HG03066 (cell line): ENCODE measurements around the gene APOC3.
"Not testable (repeated sequence)": the region's sequence is repeated elsewhere in the genome, so short reads cannot be mapped to it uniquely, and the experiment has no call there.

ENCODE experiments used
- ATAC-seq: cut with Tn5 transposase; IDR thresholded peaks from one replicate; pipeline ENCODE4 v1.9.1; 2021; ENCODE audit warnings: low read depth; ENCODE audit not compliant: unreplicated experiment

APOC3 gene

DNA sequence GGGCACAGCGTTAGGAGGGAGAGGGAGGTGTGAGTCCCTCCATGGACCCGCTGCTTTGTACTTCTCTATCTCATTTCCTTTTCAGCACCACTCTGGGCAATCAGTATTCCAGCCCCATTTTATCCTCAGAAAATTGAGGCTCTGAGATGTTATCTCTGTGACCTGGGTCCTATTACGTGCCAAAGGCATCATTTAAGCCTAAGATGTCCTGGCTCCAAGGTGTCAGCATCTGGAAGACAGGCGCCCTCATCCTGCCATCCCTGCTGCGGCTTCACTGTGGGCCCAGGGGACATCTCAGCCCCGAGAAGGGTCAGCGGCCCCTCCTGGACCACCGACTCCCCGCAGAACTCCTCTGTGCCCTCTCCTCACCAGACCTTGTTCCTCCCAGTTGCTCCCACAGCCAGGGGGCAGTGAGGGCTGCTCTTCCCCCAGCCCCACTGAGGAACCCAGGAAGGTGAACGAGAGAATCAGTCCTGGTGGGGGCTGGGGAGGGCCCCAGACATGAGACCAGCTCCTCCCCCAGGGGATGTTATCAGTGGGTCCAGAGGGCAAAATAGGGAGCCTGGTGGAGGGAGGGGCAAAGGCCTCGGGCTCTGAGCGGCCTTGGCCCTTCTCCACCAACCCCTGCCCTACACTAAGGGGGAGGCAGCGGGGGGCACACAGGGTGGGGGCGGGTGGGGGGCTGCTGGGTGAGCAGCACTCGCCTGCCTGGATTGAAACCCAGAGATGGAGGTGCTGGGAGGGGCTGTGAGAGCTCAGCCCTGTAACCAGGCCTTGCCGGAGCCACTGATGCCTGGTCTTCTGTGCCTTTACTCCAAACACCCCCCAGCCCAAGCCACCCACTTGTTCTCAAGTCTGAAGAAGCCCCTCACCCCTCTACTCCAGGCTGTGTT, 829 bp upstream of the APOC3 start:
- ATAC-seq, result no peak

DNA sequence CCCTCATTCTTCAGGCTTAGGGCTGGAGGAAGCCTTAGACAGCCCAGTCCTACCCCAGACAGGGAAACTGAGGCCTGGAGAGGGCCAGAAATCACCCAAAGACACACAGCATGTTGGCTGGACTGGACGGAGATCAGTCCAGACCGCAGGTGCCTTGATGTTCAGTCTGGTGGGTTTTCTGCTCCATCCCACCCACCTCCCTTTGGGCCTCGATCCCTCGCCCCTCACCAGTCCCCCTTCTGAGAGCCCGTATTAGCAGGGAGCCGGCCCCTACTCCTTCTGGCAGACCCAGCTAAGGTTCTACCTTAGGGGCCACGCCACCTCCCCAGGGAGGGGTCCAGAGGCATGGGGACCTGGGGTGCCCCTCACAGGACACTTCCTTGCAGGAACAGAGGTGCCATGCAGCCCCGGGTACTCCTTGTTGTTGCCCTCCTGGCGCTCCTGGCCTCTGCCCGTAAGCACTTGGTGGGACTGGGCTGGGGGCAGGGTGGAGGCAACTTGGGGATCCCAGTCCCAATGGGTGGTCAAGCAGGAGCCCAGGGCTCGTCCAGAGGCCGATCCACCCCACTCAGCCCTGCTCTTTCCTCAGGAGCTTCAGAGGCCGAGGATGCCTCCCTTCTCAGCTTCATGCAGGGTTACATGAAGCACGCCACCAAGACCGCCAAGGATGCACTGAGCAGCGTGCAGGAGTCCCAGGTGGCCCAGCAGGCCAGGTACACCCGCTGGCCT, 641 bp downstream of the APOC3 start:
- no peak for ATAC-seq

DNA sequence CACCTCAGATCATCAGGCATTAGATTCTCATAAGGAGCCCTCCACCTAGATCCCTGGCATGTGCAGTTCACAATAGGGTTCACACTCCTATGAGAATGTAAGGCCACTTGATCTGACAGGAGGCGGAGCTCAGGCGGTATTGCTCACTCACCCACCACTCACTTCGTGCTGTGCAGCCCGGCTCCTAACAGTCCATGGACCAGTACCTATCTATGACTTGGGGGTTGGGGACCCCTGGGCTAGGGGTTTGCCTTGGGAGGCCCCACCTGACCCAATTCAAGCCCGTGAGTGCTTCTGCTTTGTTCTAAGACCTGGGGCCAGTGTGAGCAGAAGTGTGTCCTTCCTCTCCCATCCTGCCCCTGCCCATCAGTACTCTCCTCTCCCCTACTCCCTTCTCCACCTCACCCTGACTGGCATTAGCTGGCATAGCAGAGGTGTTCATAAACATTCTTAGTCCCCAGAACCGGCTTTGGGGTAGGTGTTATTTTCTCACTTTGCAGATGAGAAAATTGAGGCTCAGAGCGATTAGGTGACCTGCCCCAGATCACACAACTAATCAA, 2.2 kb downstream of the APOC3 start:
- no peak for ATAC-seq

DNA sequence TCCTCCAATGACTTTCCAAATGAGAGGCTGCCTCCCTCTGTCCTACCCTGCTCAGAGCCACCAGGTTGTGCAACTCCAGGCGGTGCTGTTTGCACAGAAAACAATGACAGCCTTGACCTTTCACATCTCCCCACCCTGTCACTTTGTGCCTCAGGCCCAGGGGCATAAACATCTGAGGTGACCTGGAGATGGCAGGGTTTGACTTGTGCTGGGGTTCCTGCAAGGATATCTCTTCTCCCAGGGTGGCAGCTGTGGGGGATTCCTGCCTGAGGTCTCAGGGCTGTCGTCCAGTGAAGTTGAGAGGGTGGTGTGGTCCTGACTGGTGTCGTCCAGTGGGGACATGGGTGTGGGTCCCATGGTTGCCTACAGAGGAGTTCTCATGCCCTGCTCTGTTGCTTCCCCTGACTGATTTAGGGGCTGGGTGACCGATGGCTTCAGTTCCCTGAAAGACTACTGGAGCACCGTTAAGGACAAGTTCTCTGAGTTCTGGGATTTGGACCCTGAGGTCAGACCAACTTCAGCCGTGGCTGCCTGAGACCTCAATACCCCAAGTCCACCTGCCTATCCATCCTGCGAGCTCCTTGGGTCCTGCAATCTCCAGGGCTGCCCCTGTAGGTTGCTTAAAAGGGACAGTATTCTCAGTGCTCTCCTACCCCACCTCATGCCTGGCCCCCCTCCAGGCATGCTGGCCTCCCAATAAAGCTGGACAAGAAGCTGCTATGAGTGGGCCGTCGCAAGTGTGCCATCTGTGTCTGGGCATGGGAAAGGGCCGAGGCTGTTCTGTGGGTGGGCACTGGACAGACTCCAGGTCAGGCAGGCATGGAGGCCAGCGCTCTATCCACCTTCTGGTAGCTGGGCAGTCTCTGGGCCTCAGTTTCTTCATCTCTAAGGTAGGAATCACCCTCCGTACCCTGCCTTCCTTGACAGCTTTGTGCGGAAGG, 2.9 kb downstream of the APOC3 start:
- no peak for ATAC-seq

DNA sequence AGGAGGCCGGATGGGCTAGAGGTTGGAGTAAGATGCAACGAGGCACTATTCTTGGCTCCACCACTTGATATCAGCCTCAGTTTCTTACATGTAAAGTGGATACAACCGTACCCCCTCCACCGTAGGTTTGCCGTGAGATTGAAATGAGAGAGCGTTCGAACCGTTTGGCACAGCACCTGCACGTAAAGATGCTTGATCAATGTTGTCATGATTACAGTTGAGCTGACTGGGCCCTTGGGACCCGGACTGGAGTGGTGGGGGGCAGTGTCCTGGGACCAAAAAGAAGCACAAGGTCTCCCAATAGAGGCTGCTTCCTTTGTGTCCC, 3.7 kb downstream of the APOC3 start:
- ATAC-seq, result no peak

DNA sequence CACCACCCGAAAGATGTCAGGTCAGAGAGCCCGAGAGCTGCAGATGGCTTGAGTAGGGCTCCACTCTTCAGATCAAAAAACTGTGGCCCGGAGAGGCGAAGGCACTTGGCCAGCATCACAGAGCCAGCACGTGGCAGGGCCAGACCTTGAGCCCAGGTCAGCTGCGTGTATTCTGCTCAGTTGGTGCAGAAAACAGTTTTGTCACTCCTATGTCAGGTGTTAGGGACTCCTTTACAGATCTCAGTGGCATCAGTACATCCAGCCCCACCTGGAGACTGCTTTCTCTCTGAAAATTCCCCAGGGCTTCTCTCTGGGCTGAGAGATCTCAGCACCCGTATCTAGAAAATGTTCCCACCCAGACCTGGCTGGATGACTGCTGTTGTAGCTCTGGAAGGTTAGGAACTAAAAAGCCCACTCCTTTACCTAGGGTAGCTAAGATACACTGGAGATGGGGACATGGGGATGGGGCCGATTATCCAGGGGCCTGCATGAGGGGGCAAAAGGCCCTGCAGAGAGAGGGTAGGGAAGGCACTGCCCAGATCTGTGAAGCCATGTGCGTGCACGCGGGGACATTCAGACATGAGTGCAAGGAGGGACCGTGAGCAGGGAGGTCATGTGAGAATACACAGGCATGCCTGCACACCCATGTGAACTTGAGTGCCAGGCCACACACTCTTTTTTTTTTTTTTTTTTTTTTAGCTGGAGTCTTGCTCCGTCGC, 4.3 kb downstream of the APOC3 start:
- ATAC-seq, result no peak

DNA sequence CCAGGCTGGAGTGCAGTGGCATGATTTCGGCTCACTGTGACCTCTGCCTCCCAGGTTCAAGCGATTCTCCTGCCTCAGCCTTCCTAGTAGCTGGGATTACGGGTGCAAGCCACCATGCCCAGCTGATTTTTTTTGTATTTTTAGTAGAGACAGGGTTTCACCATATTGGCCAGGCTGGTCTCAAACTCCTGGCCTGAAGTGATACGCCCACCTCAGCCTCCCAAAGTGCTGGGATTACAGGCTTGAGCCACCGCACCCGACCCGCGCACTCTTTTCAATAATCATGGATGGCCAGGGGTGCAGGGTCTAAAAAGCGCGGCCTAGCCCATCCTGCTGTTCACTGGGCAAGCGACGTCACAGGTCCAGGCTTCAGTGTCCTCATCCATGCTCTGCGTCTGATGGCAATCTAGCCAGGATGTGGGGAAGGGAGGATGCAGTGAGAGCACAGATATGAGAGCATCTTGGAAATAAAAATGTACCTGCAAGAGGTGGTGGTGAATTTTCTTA, 4.9 kb downstream of the APOC3 start:
- ATAC-seq, result not testable (repeated sequence)

DNA sequence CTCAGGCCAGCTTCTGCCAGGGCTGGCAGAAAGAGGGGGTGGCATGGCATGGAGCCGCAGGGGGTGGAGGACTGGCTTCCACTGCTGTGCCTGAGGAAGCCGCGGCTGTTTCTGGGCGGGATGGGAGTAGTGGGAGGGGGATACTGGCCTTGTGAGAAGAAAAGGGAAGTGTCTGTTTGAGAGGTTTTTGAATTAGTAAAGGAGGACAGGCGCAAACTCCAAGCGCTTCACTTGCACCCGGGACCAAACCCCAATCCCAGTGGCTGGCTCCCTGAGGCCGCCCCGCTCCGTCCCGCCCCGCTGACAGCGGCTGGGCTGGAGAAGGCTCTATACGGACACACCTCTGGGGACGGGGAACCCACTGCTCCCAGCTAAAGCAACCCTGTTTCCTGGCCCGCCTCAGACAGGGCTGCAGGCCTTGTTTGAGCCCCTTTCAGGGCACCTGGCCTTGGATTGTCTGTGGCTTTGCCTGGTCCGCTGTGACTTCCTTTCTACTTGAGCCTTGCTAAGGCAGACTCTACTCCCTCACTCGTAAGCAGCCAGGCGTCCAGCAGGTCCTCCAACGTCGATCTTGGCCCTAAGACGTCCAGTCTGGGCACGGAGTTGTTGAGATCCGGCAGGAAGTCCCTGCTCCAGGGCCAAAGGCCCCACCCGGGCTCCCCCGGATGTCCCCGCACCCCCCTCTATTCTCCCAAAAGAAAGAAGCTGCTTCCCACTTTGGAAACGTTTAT, 5.5 kb downstream of the APOC3 start:
- ATAC-seq, result peak; percentile 34

DNA sequence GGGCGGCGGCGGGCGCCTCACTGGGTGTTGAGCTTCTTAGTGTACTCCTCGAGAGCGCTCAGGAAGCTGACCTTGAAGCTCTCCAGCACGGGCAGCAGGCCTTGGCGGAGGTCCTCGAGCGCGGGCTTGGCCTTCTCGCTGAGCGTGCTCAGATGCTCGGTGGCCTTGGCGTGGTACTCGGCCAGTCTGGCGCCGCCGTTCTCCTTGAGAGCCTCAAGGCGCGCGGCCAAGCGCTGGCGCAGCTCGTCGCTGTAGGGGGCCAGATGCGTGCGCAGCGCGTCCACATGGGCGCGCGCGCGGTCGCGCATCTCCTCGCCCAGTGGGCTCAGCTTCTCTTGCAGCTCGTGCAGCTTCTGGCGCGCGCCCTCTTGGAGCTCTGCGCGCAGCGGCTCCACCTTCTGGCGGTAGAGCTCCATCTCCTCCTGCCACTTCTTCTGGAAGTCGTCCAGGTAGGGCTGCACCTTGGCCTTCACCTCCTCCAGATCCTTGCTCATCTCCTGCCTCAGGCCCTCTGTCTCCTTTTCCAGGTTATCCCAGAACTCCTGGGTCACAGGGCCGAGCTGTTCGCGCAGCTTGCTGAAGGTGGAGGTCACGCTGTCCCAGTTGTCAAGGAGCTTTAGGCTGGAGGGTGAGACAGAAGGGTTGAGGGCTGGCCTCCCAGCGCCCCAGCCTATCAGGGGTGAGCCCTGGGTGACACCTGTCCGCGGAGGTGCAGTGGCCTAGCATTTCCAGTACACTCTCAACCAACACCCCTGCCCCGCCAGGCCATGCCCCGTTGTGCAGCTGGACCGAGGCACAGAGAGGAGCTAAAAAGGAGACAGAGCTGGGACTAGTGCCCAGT, 6.3 kb downstream of the APOC3 start:
- peak; percentile 84 for ATAC-seq

DNA sequence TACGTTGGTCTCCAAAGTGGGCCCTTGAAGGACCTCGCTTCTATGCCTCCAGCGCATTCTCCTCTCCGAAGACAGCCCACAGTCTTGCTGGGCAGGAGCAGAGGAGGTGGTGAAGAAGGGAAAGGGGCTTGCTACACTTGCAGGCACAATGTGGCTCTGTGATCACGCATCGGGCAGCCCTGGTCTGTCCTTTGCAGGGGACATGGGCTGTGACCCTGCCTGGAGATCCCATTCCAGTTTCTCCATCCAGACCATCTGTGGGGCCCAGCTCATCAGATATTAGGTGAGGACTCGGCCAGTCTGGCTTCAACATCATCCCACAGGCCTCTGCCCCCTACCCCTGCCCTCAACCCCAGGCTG, 6.9 kb downstream of the APOC3 start:
- no peak for ATAC-seq

DNA sequence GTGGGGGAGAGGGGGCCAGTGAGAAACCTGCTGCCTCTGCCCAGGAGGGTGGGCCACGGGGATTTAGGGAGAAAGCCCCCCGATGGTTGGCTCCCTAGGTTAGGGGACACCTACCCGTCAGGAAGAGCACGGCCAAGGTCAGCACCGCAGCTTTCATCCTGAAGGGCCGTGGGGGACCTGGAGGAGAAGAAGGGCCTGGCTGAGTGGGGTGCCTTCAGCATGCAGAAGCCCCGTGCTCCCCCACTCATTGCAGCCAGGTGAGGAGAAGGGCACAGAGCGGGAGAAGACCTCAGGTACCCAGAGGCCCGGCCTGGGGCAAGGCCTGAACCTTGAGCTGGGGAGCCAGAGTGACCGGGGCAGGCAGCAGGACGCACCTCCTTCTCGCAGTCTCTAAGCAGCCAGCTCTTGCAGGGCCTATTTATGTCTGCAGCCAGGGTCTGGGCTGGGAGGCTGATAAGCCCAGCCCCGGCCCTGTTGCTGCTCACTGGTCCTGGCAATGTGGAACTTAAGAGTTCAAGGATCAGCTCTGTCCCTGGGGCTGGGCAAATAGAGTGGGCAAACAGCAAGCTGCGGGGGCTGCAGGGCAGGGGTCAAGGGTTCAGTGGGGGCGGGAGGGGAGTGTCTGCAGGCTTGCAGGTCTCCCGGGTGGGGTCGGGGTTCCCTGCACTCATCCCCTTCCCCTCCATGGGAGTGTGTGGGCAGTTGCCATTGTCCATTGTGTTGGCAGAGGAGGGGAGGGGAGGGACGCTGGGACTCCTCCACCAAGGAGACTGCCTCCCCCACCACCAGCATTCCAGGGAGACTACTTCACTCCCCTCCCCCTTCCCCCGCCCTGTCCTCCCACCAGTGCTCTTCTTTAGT, 7.8 kb downstream of the APOC3 start, which contains the start of gene APOA1:
APOA1 (minus strand) TSS at position 392 of the 861 bp plus-strand sequence; CDS start at position 157, 235 bp downstream.
- no peak for ATAC-seq

DNA sequence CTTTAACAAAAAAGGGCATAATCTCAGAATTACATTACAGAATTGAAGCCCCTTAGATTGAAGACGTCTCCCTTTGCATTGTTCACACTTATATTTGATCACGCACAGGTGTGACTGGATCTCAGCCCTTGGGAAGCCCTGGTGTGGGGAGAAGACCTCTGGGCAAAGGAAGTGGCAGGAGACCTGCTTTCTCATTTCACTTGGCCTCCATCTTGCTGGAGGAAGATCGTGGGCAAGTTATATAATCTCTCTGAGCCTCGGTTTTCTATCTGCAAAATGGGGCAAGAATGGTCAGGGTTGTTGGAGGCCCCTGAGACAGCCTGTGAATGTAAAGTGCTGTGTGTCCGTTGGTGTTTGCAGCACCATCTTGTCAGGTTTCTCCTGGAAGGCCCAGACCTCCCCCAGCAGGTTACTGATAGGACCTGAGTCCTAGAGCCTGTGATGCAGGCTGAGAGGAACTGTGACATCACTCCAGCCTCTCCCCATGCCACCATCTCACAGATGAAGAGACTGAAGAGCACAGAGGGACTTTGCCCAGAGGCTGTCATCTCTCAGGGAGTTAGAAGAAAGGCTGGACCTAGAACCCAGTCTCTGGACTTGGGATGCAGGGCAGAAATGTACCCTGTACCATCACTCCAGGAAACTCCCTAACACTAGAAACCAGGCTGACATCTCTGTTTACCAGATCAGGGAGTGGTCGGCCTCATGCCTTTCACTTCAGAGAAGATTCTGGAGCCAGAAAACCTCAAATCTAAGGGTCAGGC, 8.8 kb downstream of the APOC3 start:
- ATAC-seq, result no peak

DNA sequence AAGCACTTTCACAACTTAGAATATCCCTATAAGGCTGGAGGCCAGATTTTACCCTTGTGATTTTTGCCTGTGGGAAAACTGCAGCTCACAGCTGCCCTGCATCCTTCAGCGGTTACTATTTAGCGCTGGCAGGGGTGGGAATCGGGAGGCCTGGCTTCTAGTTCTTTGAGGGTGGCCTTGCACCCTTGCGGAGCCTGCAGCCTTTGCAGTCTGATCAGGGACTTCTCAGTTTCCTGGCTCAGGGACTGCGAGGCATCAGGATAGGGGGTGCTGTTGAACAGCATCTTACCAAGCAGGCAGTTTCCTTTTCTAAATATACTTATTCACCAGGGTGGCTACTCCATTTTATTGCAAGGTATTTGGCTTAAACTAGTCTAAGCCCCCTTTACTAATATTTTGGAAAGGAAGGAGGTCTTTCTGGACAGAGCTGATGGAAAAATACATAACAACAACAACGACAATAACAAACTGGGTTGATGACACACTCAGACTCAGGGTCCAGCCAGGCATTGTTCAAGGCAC, 10.6 kb downstream of the APOC3 start:
- ATAC-seq, result no peak

DNA sequence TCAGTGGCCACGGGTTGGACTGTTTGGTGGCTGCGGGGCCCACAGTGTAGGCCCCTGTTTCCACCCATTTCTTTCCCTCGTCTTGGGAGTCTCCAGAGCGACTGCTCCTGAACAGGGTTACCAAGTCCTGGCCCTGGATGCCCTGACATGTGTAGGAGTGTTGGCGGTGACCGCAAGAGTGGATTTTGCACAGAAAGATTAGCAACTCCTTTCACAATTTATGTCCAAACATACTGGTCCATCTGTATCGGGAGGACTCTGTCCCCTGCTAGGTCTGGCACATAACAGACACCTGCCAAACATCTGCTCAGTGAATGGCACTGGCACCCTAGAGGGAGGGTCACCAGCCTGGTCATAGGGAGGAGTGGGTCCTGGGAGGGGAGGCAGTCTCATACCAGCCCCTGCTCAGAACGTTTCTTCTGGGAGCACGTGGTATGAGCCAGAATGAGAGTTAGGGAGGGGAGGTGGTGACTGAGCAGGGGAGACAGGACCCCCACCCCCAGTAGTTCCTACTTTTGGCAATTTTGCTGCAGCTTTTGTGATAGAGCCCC, 11.1 kb downstream of the APOC3 start:
- no peak for ATAC-seq

DNA sequence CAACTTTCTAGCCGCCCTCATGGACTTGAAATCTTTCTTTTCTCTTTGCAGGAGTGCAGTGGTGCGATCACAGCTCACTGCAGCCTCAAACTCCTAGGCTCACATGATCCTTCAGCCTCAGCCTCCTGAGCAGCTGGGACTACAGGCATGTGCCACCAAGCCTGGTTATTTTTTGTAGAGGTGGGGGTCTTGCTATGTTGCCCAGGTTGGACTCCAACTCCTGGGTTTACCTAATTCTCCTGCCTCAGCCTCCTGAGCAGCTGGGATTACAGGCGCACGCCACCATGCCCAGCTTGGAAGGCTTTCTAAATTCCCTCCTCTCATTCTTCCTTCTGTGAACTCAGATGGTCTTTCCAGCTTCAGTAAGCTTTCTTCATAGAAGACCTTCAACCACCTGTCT, 12.4 kb downstream of the APOC3 start:
- no peak for ATAC-seq

DNA sequence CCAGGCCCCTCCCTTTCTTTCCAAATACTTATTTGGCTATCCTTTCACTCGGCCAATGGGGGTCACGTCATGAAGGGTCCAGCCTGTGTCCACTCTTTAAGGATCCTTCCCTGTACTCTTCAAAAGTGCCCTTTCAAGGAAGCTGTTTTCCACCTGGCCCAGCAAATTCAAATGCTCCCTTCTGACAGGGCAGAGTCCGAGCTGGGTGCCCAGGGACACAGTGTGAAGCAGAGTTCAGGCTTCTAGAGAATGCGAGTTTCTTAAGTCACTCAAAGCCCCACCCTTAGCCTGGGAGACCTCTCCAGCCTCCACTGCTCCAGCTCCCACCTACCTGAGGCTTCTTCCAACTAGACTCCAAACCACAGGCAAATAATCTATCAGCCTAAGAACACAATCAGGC, 13.2 kb downstream of the APOC3 start:
- no peak for ATAC-seq
